ENCODE measurements around the gene BOLL.

GRCh38 chr2:197795277-197795676, 10.2 kb upstream of the BOLL start:
- no peak for TF ChIP-seq CTCF (conservative IDR thresholded peaks at IDR 0.05 in 1 of 2, IDR thresholded peaks at IDR 0.05 in 1 of 2; ENCODE audit: low read depth in 1 of 2, low read length in 2 of 2)
- no peak for TF ChIP-seq EZH2 (IDR thresholded peaks at IDR 0.05; ENCODE audit: low read length, missing control alignments)

Data from fibroblast of lung (primary cell).